Large intestine (tissue), 3 donors: ENCODE data around the gene DOCK6. TPM values are rescaled to one million over a fixed set of nuclear protein-coding genes. Genes with fewer than 3 reads are reported as not detected.

Source experiments
- DNase-seq, 2 donors: peaks; one replicate each; pipeline versions ENCODE4 v3.0.0 to v3.0.0-alpha.2; 2013
- H3K27ac ChIP-seq: one replicate; pipeline ENCODE4 v1.5.1; 2013; ENCODE audit warnings: low read length
- H3K27me3 ChIP-seq: 2 replicates; pipeline ENCODE4 v1.6.1; 2013; ENCODE audit warnings: low read length; ENCODE audit not compliant: control insufficient read depth, insufficient read depth
- H3K36me3 ChIP-seq: 2 replicates; pipeline ENCODE4 v1.6.1; 2013; ENCODE audit warnings: low read length; ENCODE audit not compliant: control insufficient read depth, insufficient read depth
- H3K4me1 ChIP-seq: one replicate; pipeline ENCODE4 v1.6.1; 2013; ENCODE audit warnings: low read length; ENCODE audit not compliant: control insufficient read depth, insufficient read depth
- H3K4me3 ChIP-seq: one replicate; pipeline ENCODE4 v1.5.1; 2013; ENCODE audit warnings: low read length
- H3K9me3 ChIP-seq: one replicate; pipeline ENCODE4 v1.6.1; 2013; ENCODE audit warnings: mild to moderate bottlenecking, low read depth, low read length, moderate library complexity; ENCODE audit not compliant: control insufficient read depth
- WGBS: methylation state at CpG from one replicate; pipeline ENCODE4 v1.1.5; 2013; ENCODE audit warnings: low lambda C conversion rate; ENCODE audit not compliant: insufficient coverage; 5-methylcytosine and 5-hydroxymethylcytosine counted together
- polyA plus RNA-seq: library from polyadenylated mRNA; unstranded; fragments of 120-200 nt; gene quantifications from one replicate; pipeline ENCODE4 v1.2.1, GENCODE V29; 2013

Gene DOCK6
- polyA plus RNA-seq, 1 donor = 48.3 TPM

- Histone ChIP-seq H3K27ac (peak overlapping the region; percentile 37), H3K4me1 (peaks cover 10% of the 10 kb centered on the region), H3K27me3 (no peaks in the 10 kb centered on the region), H3K36me3 (no peaks in the 10 kb centered on the region), H3K4me3 (peak overlapping the region; percentile 17), H3K9me3 (no peaks in the 10 kb centered on the region)
- DNase-seq = peak; percentile 89 to 90
- WGBS = 12% methylated on average over 2 of the region's 41 CpGs
Measured at GRCh38 chr19:11293433-11294389, 31.4 kb upstream of the DOCK6 start.

- no CpG with 5 or more reads among the region's 1 CpG for WGBS
- no peaks in the 10 kb centered on the region for H3K27me3 ChIP-seq
- DNase-seq = no peak
- peaks cover 10% of the 10 kb centered on the region for H3K4me1 ChIP-seq
- no peak overlapping the region for H3K27ac ChIP-seq
- no peaks in the 10 kb centered on the region for H3K9me3 ChIP-seq
- H3K4me3 ChIP-seq = no peak overlapping the region
- H3K36me3 ChIP-seq = no peaks in the 10 kb centered on the region
Measured at GRCh38 chr19:11291991-11292390, 29.7 kb upstream of the DOCK6 start.

GRCh38 chr19:11291415-11291814 lies 29.1 kb upstream of the DOCK6 start:
- H3K4me1 ChIP-seq = peaks cover 10% of the 10 kb centered on the region
- no peaks in the 10 kb centered on the region for H3K27me3 ChIP-seq
- no peak overlapping the region for H3K4me3 ChIP-seq
- no peaks in the 10 kb centered on the region for H3K9me3 ChIP-seq
- DNase-seq = no peak
- H3K36me3 ChIP-seq = no peaks in the 10 kb centered on the region
- WGBS = no CpG with 5 or more reads among the region's 7 CpGs
- H3K27ac ChIP-seq = no peak overlapping the region

GRCh38 chr19:11290256-11290655 lies 27.9 kb upstream of the DOCK6 start:
- Histone ChIP-seq H3K27ac (no peak overlapping the region), H3K36me3 (no peaks in the 10 kb centered on the region), H3K4me3 (no peak overlapping the region), H3K27me3 (no peaks in the 10 kb centered on the region), H3K9me3 (no peaks in the 10 kb centered on the region), H3K4me1 (peaks cover 10% of the 10 kb centered on the region)
- no peak for DNase-seq
- WGBS = 100% methylated on average over 2 of the region's 4 CpGs

- WGBS = no CpG with 5 or more reads among the region's 7 CpGs
- Histone ChIP-seq H3K27me3 (no peaks in the 10 kb centered on the region), H3K4me3 (no peak overlapping the region), H3K9me3 (no peaks in the 10 kb centered on the region), H3K27ac (no peak overlapping the region), H3K36me3 (no peaks in the 10 kb centered on the region), H3K4me1 (peaks cover 3% of the 10 kb centered on the region)
- DNase-seq = no peak
Measured at GRCh38 chr19:11288349-11288748, 26.0 kb upstream of the DOCK6 start.

- no peak for DNase-seq
- Histone ChIP-seq H3K4me1 (no peaks in the 10 kb centered on the region), H3K36me3 (no peaks in the 10 kb centered on the region), H3K4me3 (no peak overlapping the region), H3K27me3 (no peaks in the 10 kb centered on the region), H3K9me3 (no peaks in the 10 kb centered on the region), H3K27ac (no peak overlapping the region)
- no CpG with 5 or more reads among the region's 6 CpGs for WGBS
Measured at GRCh38 chr19:11286312-11286974, 24.1 kb upstream of the DOCK6 start.

GRCh38 chr19:11284515-11284914 lies 22.2 kb upstream of the DOCK6 start:
- Histone ChIP-seq H3K27ac (no peak overlapping the region), H3K4me1 (no peaks in the 10 kb centered on the region), H3K36me3 (no peaks in the 10 kb centered on the region), H3K4me3 (no peak overlapping the region), H3K27me3 (no peaks in the 10 kb centered on the region), H3K9me3 (no peaks in the 10 kb centered on the region)
- no CpG with 5 or more reads among the region's 6 CpGs for WGBS
- DNase-seq = no peak

GRCh38 chr19:11281356-11282049 lies 19.2 kb upstream of the DOCK6 start:
- no peaks in the 10 kb centered on the region for H3K36me3 ChIP-seq
- no peak for DNase-seq
- H3K27me3 ChIP-seq = no peaks in the 10 kb centered on the region
- H3K27ac ChIP-seq = no peak overlapping the region
- no peak overlapping the region for H3K4me3 ChIP-seq
- no peaks in the 10 kb centered on the region for H3K4me1 ChIP-seq
- peaks cover 9% of the 10 kb centered on the region for H3K9me3 ChIP-seq
- no CpG with 5 or more reads among the region's 11 CpGs for WGBS

- H3K36me3 ChIP-seq = no peaks in the 10 kb centered on the region
- no peaks in the 10 kb centered on the region for H3K27me3 ChIP-seq
- no peak for DNase-seq
- H3K9me3 ChIP-seq = peaks cover 9% of the 10 kb centered on the region
- no peaks in the 10 kb centered on the region for H3K4me1 ChIP-seq
- H3K4me3 ChIP-seq = no peak overlapping the region
- no peak overlapping the region for H3K27ac ChIP-seq
- WGBS = 67% methylated on average over 1 of the region's 5 CpGs
Measured at GRCh38 chr19:11279505-11280236, 17.3 kb upstream of the DOCK6 start.

- H3K9me3 ChIP-seq = peaks cover 9% of the 10 kb centered on the region
- H3K4me1 ChIP-seq = no peaks in the 10 kb centered on the region
- H3K4me3 ChIP-seq = no peak overlapping the region
- no peaks in the 10 kb centered on the region for H3K36me3 ChIP-seq
- H3K27me3 ChIP-seq = no peaks in the 10 kb centered on the region
- DNase-seq = peak; percentile 42 to 53
- WGBS = 20% methylated on average over 2 of the region's 6 CpGs
- H3K27ac ChIP-seq = peak overlapping the region; percentile 31
Measured at GRCh38 chr19:11278670-11279069, 16.3 kb upstream of the DOCK6 start.
